Gastroesophageal sphincter (tissue), 4 donors: Measurements from ENCODE around the gene IL17RC. TPM values are rescaled to one million over a fixed set of nuclear protein-coding genes. Genes with fewer than 3 reads are reported as not detected.

Experiments used
- ATAC-seq: fragments of 150-250 bp; one replicate; pipeline ENCODE4 v1.9.1; 2016; ENCODE audit warnings: mild to moderate bottlenecking, moderate library complexity
- H3K27ac ChIP-seq, 4 donors: fragments of 200-600 bp; sonication (generic) in 3 of 4; 1 replicate in 3 of 4; 2 replicates in 1 of 4; pipeline ENCODE4 v1.5.1; 2016 to 2019
- H3K27me3 ChIP-seq: fragments of 200-600 bp; sonication (generic); one replicate; pipeline ENCODE4 v1.5.1; 2019
- H3K36me3 ChIP-seq, 2 donors: fragments of 200-600 bp; sonication (generic); one replicate each; pipeline ENCODE4 v1.5.1; 2019; ENCODE audit warnings: control low read depth in 1 of 2
- H3K4me1 ChIP-seq, 3 donors: fragments of 200-600 bp; sonication (generic); 1 replicate in 2 of 3; 2 replicates in 1 of 3; pipeline ENCODE4 v1.5.1; 2016 to 2019; ENCODE audit warnings: control low read depth in 2 of 3
- H3K4me3 ChIP-seq, 2 donors: fragments of 200-600 bp; sonication (generic); one replicate each; pipeline ENCODE4 v1.5.1; 2019; ENCODE audit warnings: mild to moderate bottlenecking in 1 of 2, moderate library complexity in 1 of 2
- H3K9me3 ChIP-seq, 3 donors: fragments of 200-600 bp; sonication (generic); one replicate each; pipeline ENCODE4 v1.5.1; 2017 to 2019; ENCODE audit warnings: control low read depth in 2 of 3
- CTCF ChIP-seq, 4 experiments: fragments of 200-600 bp in 2 of 4; fragments of 450-650 bp in 2 of 4; sonication (generic) in 1 of 4; IDR thresholded peaks; one replicate each; pipeline ENCODE4 v1.5.1; 2017 to 2019; ENCODE audit warnings: antibody characterized with exemption in 4 of 4, mild to moderate bottlenecking in 2 of 4, moderate library complexity in 2 of 4
- EP300 ChIP-seq: sonication (generic); formaldehyde crosslinking; IDR thresholded peaks from one replicate; pipeline ENCODE4 v1.6.1; 2017; ENCODE audit warnings: antibody characterized with exemption, mild to moderate bottlenecking
- POLR2A ChIP-seq, 2 donors: fragments of 450-650 bp; IDR thresholded peaks; one replicate each; pipeline ENCODE4 v1.6.1; 2017; ENCODE audit warnings: antibody characterized with exemption in 2 of 2, mild to moderate bottlenecking in 2 of 2, moderate library complexity in 1 of 2
- POLR2AphosphoS5 ChIP-seq: sonication (generic); formaldehyde crosslinking; IDR thresholded peaks from one replicate; pipeline ENCODE4 v1.6.1; 2017; ENCODE audit warnings: antibody characterized with exemption
- WGBS, 2 donors: methylation state at CpG; one replicate each; pipeline ENCODE4 v1.1.5; 2018; ENCODE audit warnings: low coverage in 1 of 2; 5-methylcytosine and 5-hydroxymethylcytosine counted together
- total RNA-seq, 4 donors: library from RNA; depleted of rRNA; stranded (reverse); fragments of >200 nt; gene quantifications; one replicate each; pipeline ENCODE4 v1.1.0, GENCODE V29; 2016

IL17RC gene
- total RNA-seq, 4 donors from 2014 or later, result 31.0 to 64.0 (median 52.8) TPM

DNA sequence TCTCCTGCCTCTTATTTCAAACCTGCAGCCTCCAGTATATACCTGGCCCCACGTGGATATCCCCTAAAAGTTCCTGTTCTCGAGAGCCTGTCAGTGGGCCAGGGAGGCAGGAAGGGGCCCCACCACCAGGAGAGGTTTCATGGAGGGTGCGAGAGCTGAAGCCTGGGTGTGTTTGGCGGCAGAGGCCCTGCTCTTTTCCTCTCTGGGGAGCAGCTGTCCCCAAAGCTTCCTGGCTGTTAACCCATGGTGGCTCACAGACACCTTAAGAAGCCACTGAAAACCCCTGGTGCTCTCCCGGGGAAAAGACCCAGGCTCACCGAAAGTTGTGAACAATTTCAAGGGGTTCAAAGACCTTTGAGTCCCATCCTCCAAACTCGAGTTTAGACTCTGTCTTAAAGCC is 34.2 kb downstream of the IL17RC start:
- ATAC-seq, result no peak
- no peak overlapping the region for H3K27ac ChIP-seq
- peaks cover 0 to 40% (median 14%) of the 10 kb centered on the region in 3 donors for H3K4me1 ChIP-seq
- no peaks in the 10 kb centered on the region for H3K9me3 ChIP-seq
- peaks cover 0 to 19% of the 10 kb centered on the region in 2 donors for H3K36me3 ChIP-seq
- WGBS, 2 donors, result 17 to 27% methylated on average over 2 to 5 of the region's 7 CpGs
- no peaks in the 10 kb centered on the region for H3K27me3 ChIP-seq
- no peak overlapping the region for H3K4me3 ChIP-seq
- TF ChIP-seq EP300, result no peak

GRCh38 chr3:9951598-9951961 is 34.7 kb downstream of the IL17RC start:
- Histone ChIP-seq H3K36me3 (peaks cover 0 to 19% of the 10 kb centered on the region in 2 donors), H3K27ac (no peak overlapping the region), H3K27me3 (no peaks in the 10 kb centered on the region), H3K9me3 (no peaks in the 10 kb centered on the region), H3K4me1 (peaks cover 0 to 36% (median 14%) of the 10 kb centered on the region in 3 donors), H3K4me3 (peak overlapping the region; percentile 53 to 62)
- no peak for TF ChIP-seq EP300
- TF ChIP-seq CTCF (IDR thresholded peaks at IDR 0.05), result no peak
- TF ChIP-seq POLR2AphosphoS5, result no peak
- no peak for TF ChIP-seq POLR2A (IDR thresholded peaks at IDR 0.05)
- 8 to 21% methylated on average over 5 to 8 of the region's 10 CpGs for WGBS, 2 donors
- no peak for ATAC-seq

DNA sequence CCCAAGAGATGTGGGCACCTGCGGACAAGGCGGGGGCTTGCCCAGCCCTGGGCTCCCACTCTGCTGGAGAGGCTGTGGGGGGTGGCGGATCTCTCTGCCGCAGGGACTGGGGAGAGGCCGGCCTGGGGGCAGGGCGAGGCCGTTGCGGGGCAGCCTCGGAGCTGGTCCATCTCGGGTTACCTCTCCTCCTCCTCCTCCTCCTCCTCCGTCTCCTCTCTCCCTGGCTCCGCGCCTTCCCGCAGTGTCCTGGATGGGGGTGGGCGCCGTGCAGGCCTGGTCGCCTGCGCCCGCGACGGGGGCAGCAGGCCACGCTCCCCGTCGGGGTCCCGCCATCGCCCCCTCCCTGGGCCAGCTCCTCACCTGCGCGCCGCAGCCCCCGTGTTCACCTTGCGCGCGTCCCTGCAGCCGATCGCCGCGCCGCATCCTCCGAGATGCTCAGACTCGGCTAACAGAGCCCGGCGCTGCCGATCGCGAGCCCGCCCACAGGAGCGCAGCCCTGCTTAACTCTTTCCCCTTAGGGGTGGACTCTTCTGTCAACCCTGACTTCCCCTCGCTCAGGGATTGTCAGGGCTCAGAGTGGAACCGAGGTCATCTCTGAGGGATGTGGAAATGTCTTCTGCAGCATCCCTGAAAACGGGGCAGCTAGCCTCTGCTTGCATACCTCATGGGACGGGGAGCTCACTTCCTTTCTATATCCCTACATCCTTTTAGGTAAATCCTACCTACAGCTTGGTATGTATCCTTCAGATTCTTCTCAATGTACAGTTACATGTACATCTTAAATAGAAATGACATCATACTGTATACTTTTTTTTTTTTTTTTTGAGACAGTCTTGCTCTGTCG is 35.3 kb downstream of the IL17RC start, which contains the start of gene PRRT3:
Gene PRRT3 (minus strand): TSS at position 447 of the 844 bp plus-strand sequence. CDS start 2,293 bp downstream, outside the sequence.
- no peaks in the 10 kb centered on the region for H3K27me3 ChIP-seq
- H3K27ac ChIP-seq, result peak within 1 kb of the TSS in 1 of 4 donors; percentile 30
- no peak for TF ChIP-seq EP300
- no peak for TF ChIP-seq POLR2AphosphoS5
- no peak for TF ChIP-seq CTCF (IDR thresholded peaks at IDR 0.05)
- no peak for TF ChIP-seq POLR2A (IDR thresholded peaks at IDR 0.05)
- peak within 1 kb of the TSS; percentile 53 to 62 for H3K4me3 ChIP-seq
- 4 to 23% methylated on average over 3 to 26 of the region's 52 CpGs for WGBS, 2 donors
- H3K9me3 ChIP-seq, result no peaks in the 10 kb centered on the region
- ATAC-seq, result peak; percentile 62
- peaks cover 0 to 30% (median 14%) of the 10 kb centered on the region in 3 donors for H3K4me1 ChIP-seq
- H3K36me3 ChIP-seq, result peaks cover 0 to 19% of the 10 kb centered on the region in 2 donors

DNA sequence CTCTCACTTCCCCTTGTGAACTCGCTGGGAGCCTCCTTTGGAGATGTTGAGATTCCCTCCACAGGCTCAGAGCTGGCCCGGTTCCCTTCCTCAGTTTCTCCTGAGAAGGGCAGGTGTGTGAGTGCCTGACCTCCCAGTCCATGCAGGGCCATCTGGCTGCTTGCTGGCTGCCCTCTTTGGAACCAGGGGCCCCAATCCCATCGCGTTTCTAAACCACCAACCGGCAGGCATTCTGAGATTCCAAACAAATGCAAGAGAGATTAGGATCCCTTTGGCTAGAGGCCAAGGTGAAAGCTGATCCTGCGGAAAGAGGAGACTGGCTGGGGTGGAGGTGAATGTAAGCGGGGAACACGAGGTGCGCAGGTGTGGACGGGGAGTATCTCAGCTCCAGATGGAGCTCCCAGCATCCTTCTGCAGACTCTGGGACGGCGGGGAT is 38.2 kb downstream of the IL17RC start:
- Histone ChIP-seq H3K27me3 (no peaks in the 10 kb centered on the region), H3K27ac (no peak overlapping the region), H3K36me3 (peaks cover 0 to 16% of the 10 kb centered on the region in 2 donors), H3K9me3 (no peaks in the 10 kb centered on the region), H3K4me3 (no peak overlapping the region), H3K4me1 (peaks cover 0 to 16% (median 6%) of the 10 kb centered on the region in 3 donors)
- TF ChIP-seq POLR2AphosphoS5 (no peak), POLR2A (IDR thresholded peaks at IDR 0.05) (no peak), CTCF (IDR thresholded peaks at IDR 0.05) (no peak), EP300 (no peak)
- ATAC-seq, result no peak
- WGBS, 2 donors, result 38 to 54% methylated on average over 4 to 8 of the region's 12 CpGs

DNA sequence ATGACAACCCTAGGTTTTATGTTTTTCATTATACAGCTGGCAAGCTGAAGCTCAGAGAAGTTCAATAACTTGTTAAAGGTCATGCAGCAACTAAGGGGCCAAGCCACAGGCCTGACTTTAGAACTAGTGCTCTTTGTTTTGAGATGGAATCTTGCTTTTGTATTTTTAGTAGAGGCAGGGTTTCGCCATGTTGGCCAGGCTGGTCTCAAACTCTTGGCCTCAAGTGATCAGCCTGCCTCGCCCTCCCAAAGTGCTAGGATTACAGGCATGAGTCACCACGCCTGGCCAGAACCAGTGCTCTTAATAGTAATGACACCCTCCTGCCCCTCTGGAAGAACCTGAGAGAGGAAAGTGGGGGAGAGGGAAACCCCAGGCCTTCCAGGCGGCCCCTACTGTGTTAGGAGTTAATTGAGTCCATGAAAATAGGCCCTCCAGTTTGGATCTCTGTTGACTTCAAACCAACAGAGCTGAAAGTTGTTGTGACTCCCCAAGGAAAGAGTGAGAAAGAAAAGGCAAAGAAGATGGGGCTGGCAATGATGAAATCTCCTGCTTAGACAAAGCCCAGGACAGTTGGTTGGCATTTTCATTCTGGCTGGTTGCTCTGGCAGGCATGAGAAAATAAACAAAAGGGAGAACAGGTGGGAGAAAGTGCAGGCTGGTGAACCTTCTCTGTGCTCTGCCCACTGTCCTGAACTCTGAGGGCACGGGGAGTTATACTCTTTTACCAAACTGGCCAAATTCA is 38.9 kb downstream of the IL17RC start:
- WGBS, 2 donors, result 50 to 84% methylated on average over 1 to 3 of the region's 5 CpGs
- TF ChIP-seq POLR2A (IDR thresholded peaks at IDR 0.05) (no peak), EP300 (no peak), CTCF (IDR thresholded peaks at IDR 0.05) (no peak), POLR2AphosphoS5 (no peak)
- no peak overlapping the region for H3K4me3 ChIP-seq
- H3K36me3 ChIP-seq, result peaks cover 0 to 21% of the 10 kb centered on the region in 2 donors
- H3K9me3 ChIP-seq, result no peaks in the 10 kb centered on the region
- peaks cover 0 to 16% (median 6%) of the 10 kb centered on the region in 3 donors for H3K4me1 ChIP-seq
- peak overlapping the region in 2 of 4 donors; percentile 8 to 45 for H3K27ac ChIP-seq
- H3K27me3 ChIP-seq, result no peaks in the 10 kb centered on the region
- no peak for ATAC-seq
